NCI-H2107 (cell line): ENCODE data around the gene PRKAR1B.

Experiments used
- DNase-seq: peaks from one replicate; lab custom pipeline; 2025; lab: John Stamatoyannopoulos, UW

Gene PRKAR1B

DNA sequence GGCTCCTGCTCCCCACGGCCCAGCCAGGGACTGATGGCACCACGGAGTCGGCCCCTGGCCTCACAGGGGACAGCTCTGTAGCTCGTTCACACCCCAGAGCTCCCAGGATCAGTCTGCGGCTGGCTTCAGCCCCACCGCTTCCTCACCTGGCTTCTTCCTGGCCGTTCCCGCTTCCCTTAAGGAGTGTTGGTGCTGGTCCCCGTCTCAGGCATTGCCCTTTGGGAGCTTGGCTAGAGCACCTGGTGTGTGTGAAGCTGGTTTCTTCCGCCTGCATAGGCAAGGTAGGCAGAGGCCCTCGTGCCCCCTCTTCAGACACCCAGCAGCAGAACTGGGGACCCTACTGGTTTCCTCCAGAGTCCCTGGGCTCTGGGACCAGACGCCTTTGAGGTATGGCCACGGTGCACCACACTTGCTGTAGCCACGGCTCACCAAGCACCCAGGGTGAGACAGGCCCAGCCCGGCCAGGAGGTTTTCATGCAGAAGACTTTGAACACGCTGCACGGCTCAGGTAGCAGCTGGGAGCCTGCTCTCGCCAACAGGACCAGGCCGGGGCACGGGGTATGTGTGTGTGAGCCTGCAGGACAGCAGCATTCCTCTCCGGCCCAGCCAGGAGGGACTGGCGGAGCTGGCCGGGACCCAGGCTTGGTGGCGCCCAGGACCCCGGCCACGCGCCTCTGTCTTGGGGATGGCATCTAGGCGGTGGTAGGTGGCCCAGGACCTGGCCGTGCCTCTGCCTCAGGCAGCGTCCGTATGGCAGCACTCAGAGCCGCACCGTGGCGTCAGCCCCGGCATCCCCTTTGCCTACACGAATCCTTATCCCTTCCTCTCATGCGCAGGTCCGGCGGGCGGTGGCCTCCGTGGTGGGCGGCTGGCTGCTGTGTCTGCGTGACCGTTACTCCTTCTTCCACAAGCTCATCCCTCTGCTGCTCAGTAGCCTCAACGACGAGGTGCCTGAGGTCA lies 13.2 kb upstream of the PRKAR1B start:
- no peak for DNase-seq

DNA sequence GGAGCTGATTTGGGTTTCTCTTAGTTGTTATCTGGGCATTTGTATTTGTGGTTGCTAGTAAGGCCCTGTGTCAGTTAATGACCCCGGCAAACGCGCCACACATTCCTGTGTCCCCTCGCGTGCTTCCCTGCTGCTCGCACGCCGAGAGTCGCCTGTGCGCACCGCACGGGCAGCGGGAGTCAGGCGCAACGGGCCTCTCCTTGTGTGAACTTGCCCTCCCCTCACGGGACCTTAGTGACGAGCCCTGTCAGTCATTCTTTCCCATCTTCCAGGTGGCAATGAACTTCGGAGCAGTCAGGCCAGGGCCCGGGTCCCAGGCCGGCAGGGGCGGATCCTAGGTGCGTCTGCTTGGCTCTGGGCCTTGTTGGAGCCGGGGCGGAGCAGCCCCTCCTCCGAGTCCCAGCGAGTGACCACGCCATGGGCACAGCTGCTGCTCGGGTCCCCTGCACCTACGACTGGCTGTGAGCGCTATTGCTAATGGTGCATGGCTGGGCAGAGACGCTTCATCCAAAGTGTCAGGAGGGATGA lies 12.4 kb upstream of the PRKAR1B start:
- no peak for DNase-seq

DNA sequence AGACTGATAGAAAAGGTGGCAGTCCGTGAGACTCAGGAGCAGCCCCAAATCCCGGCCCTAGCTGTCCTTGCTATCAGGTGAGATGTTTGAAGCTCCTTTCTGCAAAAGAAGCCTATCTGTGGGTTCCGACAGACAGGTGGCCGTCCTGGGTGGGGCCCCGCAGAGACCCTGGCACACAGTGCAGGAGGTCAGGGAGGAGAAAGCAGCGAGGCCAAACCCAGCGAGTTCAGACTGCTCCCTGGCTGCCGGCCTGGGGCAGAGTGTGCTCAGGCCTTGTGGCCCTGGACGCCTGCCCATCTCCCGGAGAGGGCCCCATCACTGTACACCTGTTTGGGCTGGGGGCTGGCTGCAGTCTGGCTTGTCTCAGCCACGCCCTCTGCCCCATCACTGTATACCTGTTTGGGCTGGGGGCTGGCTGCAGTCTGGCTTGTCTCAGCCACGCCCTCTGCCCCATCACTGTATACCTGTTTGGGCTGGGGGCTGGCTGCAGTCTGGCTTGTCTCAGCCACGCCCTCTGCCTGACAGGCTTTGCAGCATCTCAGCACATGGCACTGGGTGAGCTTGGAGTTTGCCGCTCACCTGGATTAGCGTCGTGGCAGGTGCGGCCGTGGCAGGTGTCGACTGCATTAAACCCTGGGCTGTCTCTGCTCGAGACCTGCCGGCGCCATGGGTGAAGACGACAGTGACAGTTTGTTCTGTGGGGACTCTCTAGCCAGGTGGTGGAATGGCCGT lies 11.8 kb upstream of the PRKAR1B start:
- no peak for DNase-seq

DNA sequence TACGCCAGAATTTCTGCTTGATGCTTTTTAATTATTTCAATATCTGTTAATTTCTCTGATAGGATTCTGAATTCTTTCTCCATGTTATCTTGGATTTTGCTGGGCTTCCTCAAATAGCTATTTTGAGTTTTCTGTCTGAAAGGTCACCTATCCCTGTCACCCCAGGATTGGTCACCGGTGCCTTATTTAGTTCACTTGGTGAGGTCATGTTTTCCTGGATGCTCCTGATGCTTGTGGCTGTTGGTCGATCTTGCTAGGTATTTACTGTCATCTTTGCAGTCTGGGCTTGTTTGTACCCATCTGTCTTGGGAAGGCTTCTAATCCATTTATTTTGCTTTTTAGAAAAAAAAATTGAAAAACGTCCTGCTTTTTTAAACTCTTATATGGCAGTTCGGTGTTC lies 11.2 kb upstream of the PRKAR1B start:
- DNase-seq: no peak

DNA sequence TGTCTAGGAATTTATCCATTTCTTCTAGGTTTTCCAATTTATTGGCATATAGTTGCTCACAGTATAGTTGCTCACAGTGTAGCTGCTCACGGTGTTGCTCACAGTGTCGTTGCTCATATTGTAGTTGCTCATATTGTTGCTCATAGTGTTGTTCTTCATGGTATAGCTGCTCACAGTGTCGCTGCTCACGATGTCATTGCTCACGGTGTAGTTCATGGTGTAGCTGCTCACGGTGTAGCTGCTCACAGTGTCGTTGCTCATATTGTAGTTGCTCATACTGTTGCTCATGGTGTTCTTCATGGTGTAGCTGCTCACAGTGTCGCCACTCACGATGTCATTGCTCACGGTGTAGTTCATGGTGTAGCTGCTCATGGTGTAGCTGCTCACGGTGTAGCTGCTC lies 7.7 kb upstream of the PRKAR1B start:
- no peak for DNase-seq

DNA sequence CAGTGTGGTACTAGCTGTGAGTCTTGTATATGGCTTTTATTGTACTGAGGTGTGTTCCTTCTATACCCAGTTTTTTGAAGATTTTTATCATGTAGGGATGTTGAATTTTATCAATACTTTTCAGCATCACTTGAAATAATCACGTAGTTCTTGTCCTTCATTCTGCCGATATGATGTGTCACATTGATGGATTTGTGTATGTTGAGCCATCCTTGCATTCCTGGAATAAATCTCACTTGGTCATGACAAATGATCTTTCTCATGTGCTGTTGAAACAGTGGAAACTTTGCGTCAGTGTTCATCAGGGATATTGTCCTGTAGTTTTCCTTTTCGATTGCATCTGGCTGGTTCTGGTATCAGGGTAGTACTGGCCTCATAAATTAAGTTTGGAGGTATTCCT lies 7.1 kb upstream of the PRKAR1B start:
- DNase-seq: no peak

DNA sequence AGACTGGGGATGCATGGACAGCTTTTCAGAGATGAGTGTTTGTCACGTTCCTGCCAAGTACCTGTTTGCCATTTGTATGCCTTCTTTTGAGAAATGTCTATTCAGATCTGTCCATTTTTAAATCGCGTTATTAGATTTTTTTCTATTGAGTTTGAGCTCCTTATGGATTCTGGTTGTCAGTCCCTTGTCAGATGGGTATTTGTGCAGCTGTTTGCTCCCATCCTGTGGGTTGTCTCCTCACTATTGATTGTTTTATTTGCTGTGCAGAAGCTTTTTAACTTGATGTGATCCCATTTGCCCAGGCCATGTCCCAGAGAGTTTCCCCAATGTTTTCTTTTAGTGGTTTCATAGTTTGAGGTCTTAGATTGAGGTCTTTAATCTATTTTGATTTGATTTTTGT lies 5.5 kb upstream of the PRKAR1B start:
- no peak for DNase-seq

DNA sequence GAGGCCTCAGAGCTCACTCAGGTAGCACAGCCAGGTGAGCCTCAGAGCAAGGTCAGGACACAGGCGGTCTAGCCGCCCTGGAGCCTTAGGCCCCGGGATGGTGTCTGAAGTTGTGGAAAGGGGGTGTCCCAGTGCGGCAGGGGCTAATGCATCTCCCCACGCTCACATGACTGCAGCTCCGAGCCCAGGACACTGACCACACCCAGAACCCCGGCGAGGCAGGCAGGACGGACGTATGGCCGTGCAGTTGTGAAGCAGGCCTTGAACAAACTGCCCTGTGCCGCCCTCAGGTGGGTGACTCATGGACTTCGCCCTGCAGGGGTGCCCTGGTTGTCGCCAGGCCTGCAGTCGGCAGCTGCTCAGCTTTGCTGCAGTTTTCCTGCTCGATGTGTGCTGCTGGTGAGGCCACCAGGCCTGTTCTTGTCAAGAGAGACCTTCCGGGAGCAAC lies 5.0 kb upstream of the PRKAR1B start:
- DNase-seq: no peak

DNA sequence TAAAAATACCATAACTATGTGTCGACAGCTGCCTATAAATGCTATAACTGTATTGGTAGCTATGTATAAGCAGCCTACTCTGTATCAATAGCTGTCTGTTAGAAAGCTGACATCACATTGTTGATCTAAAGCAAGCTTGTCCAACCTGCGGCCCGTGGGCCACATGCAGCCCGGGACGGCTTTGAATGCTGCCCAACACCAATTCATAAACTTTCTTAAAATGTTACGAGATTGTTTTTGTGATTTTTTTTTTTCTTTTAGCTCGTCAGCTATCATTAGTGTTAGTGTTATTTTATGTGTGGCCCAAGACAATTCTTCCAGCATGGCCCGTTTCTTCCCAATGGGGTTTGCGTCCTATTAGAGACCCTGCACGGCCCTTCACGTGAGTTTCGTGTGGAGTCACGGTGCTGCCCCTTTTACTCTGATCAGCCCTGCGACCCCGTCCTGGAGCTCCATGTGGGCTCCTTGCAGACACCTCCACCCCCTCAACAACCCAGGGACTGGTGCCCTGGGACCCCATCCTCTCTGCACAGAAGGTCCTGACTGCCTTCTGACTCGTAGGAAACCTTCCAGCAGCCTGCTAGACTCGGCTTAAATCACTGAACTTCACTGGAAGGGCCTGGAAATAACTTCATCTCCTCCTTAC lies 4.5 kb upstream of the PRKAR1B start:
- DNase-seq: no peak

DNA sequence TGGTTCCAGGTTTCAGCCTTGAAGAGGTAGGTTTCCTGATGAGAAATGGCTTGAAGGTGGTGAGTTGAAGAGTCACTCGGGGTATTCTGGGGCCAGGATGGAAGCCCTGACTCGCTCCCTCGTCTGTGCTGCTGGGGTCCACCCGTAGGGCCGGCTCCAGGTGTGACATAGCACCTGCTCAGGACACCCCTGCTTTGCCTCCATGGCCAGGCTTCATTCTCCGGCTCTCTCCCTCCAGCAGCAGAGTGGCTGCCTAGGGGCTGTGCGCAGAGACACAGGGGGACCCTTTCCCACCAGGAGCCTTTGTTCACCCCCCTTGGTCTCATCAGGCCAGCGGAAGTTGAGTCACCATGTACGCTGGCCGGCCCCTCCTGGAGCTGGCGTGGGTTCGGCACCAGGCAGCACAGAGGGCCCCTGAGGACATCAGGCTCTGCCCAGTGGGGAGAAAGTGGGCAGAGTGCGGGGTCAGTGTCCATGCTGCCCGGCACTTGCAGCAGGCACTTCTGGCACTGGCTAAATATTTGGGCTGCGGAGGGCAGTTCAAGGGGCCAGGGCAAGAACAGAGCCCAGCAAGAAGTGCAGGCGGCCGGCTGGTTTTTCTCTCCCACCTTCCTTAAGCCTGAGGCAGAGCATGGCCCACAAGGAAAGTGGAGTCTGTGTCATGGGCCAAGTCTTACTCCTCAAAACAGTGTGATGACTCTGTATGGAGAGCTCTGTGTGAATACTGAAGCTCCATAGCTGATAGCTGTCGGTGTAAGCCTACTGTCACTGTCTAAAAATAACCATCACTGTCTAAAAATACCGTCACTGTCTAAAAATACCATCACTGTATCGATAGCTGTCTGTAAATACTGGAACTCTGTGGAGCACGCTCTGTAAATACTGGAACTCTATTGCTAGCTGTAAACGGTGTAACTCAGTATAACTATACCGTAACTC lies 3.7 kb upstream of the PRKAR1B start:
- DNase-seq: no peak

DNA sequence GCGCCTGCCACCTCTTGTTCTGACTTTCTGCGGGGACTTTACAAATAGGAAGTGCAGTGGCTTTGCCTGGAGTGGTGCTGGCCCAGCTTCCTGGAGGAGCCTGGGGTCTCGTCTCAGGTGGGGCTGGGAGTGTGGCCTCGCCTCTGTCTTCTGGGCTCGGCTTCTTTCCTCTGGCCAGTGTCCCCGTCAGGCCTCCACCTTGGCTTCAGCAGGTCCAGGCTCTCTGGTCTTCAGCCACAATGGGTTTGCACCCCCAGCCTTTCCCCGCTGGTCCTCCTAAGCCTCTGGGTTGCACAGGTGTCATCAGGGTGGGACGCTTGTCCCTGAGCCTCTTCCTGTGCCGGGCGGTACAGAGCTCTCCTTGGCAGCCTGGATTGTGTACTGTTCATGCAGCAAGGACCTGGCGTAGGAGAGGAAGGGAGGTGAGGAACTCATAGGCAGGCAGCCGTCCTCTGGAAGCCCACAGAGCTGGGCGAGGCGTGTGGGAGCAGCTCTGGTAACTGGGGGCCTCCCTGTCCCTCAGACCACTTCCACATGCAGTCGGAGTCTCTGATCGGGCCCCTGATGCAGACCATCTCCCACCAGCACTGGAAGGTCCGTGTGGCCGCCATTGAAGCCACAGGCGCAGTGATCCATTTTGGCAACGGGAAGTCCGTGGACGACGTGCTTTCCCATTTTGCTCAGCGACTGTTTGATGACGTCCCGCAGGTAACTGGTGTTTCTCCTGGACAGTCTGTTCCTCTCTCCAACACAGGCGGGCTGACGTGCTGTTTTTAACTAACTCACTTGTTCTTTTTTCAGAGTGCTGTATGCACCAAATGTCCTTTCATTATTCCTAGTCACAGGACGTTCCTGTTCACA lies 2.3 kb upstream of the PRKAR1B start:
- DNase-seq: no peak

DNA sequence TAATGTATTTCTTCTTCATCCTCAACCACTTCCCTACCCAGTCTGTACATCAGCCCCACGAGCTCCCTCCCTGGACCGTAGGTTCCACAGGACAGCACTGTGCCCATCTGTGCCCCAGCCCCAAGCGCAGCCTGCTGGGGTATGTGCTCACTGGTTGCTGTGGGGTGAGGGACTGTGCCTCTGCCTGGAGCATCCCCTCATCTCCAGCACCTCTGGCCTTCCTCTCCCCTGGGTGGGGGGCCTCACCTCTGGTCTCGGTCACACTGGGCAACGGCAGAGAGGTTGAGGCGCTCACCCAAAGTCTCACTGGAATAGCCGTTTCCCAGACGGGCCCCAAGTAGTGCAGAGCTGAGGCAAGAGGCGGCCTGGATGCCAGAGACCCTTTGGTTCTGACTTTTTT lies 1.5 kb upstream of the PRKAR1B start:
- DNase-seq: no peak

DNA sequence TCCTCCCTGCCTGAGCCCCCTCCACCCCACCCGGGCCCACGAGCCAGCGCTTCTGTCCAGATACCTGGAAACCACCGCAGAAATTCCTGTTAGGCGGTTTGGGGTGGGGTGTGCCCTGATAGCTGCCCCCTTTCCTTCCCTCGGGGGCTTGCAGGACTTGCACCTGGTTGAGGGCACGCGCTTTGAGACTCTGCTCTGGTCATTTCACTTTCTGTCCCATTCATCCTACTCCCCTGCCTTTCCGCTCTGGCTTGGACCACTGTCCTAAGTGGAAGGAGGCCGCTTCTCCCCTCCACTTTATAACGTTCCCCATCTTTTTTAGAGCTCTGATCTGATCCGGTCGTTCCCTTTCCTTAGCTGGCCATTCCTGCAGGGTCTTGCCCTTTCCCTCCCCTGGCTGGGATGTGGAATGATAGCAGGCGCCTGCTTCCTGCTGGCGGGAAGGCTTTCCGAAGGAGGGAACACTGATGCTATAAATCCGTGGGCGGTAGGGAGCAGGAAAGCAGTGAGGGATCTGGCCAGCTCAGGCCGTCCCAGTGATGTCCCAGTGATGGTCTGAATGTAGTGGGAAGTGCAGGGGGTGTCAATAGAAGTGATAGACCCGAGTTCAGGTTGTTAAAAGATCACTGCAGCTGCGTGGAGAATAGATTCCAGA lies 852 bp upstream of the PRKAR1B start:
- DNase-seq: no peak

DNA sequence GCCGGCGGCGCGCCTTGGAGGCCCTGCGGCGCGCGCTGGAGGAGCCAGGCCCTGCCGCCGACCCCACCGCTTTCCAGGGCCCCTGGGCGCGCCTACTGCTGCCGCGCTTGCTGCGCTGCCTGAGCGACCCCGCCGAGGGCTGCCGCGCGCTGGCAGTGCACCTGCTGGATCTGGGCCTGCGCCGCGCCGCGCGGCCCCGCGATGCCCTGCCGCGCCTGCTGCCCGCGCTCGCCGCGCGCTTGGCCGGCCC lies 302 bp downstream of the PRKAR1B start:
- DNase-seq: no peak

DNA sequence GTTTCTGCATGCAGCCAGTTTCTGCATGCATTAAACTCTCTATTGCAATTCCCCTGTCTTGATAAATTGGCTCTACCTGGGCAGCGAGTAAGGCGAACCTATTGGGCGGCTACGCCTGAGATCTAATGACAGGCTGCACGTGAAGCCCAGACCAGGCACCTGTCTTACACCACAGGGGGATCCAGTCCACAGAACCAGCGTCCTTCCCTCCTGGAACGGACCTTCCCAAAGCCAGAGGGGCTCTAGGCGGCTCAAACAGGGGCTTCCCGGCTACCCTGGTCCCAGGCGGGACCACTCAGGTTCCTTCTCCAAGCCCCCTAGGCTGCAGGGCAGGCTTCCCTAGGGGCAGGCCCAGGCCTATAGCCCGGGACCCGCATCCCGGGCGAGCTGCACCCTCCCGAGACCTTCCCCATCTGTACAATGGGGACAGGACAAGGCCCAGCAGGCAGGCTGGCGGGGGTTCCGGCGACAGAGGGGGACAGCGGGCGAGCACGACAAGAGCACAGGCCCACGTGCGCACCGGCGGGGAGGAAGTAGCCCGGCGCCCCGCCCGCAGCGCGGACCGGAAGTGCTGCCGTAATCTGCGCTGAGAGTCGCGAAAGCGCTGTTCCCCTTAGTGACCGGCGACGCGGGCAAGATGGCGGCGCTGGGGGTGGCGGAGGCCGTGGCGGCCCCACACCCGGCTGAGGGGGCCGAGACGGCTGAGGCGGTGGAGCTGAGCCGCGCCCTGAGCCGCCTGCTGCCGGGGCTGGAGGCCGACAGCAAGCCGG lies 812 bp downstream of the PRKAR1B start, which contains the start of gene DNAAF5:
Gene DNAAF5, plus strand, starts transcription at position 616 of the 770 bp plus-strand sequence. Its CDS starts 22 bp downstream, at position 638.
- peak; percentile 82 for DNase-seq

DNA sequence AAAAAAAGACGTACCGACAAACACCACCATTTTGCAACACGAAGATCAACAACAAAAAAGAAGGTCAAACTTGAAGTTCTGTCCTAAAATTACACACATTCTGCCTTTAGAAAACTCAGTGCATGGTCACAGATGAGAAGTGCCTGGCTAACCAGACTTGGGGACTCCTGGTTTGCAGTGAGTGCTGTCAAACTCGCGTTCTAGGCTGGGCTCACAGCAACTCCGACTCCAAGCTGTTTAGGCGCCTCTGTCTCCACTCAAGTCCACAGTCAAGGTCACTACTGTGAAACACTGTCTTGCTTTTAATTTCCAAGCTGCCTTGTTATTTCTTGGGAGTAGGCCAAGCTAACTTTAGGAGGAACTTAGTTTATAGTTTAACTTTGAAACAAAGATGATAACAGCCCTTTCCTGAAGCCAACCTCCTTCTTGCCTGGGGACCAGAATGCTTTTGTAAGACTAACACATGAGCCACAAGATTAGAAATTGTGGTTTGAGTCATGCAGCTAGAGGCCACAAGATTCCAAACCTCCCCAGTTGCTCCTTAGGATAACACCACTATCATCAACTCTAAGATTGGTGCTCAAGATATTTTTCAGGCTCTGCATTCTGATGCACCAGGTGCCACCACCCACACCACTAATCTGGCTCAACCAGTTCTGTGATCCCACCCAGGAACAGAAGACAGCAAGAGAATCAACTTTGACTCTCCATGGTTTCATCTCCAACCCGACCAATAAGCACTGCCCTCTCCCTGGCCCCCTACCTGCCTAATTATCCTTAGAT lies 1.7 kb downstream of the PRKAR1B start:
- no peak for DNase-seq

DNA sequence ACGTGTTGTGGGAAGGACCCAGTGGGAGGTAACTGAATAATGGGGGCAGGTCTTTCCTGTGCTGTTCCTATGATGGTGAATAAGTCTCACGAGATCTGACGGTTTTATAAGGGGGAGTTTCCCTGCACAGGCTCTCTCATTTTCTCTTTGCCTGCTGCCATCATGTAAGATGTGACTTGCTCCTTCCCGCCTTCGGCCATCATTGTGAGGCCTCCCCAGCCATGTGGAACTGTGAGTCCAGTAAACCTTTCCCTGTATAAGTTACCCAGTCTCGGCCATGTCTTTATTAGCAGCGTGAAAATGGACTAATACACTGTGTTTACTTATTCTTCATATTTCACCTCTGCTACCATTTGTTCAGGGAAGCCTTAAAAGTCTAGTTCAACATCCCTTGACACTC lies 2.8 kb downstream of the PRKAR1B start:
- no peak for DNase-seq

DNA sequence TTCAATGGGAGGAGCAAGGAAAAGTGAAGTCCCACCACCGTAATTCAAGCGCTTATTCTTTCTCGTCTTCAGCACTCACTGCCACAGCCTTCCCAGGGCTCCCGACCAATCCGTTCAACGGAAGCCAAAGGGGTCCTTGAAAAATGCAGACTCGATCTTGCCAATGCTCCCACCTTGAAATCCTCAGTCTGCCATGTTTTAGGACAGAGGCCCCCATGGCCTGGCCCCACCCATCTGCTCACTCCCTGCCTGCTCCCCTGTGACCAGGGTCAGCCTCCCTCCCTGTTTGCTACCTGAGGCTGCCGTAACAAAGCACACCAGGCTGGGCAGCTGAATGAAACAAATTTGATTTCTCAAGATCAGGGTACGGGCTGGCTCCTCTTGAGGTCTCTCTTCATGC lies 3.5 kb downstream of the PRKAR1B start:
- DNase-seq: no peak
